IMR-90 (cell line): ENCODE measurements around the gene SNX27. TPM values are rescaled to one million over a fixed set of nuclear protein-coding genes. Genes with fewer than 3 reads are reported as not detected.
A peak's percentile ranks its signal among the peaks of the same experiment; 100 is the strongest.

Source experiments
- ATAC-seq: fragments of 200-7000 bp; cut with Tn5 transposase; 2 replicates; pipeline ENCODE4 v1.9.1; 2020; ENCODE audit warnings: low read depth, mild to moderate bottlenecking, moderate library complexity
- BruUV-seq: library from RNA; stranded (reverse); fragments of 400-500 nt; replicated peaks from 2 replicates; lab custom pipeline; 2021; lab: Mats Ljungman, UMichigan
- CTCF ChIA-PET: fragments of 300-600 bp; formaldehyde crosslinking; extraction: SDS; loops from one replicate; lab custom pipeline; 2021; ENCODE audit warnings: antibody characterized with exemption; lab: Yijun Ruan, JAX
- POLR2A ChIA-PET: fragments of 300-600 bp; sonication (Branson Sonifier 250); formaldehyde crosslinking; loops from one replicate; lab custom pipeline; 2022; ENCODE audit warnings: antibody characterized with exemption; ENCODE audit not compliant: unreplicated experiment; lab: Charles Lee
- DNase-seq: peaks from one replicate; pipeline ENCODE4 v3.0.0; 2013
- H2AFZ ChIP-seq: replicated peaks from 2 replicates; pipeline ENCODE3; 2013; ENCODE audit warnings: low read length, mild to moderate bottlenecking; ENCODE audit not compliant: poor library complexity
- H2AK5ac ChIP-seq: 2 replicates; pipeline ENCODE4 v1.6.1; 2013; ENCODE audit warnings: low read depth, low read length, inconsistent platforms
- H2AK9ac ChIP-seq: replicated peaks from 2 replicates; pipeline ENCODE3; 2013; ENCODE audit warnings: mild to moderate bottlenecking, low read depth, low read length, moderate library complexity; ENCODE audit not compliant: poor library complexity
- H2BK120ac ChIP-seq: 2 replicates; pipeline ENCODE4 v1.6.1; 2013; ENCODE audit warnings: low read depth, low read length, inconsistent platforms
- H2BK15ac ChIP-seq: 3 replicates; pipeline ENCODE4 v1.6.1; 2013; ENCODE audit warnings: low read depth, low read length, inconsistent platforms
- H2BK20ac ChIP-seq: 2 replicates; pipeline ENCODE4 v1.6.1; 2013; ENCODE audit warnings: low read depth, mild to moderate bottlenecking, inconsistent platforms, low read length, moderate library complexity
- H2BK5ac ChIP-seq: 2 replicates; pipeline ENCODE4 v1.6.1; 2013; ENCODE audit warnings: mild to moderate bottlenecking, low read depth, low read length, inconsistent platforms; ENCODE audit not compliant: poor library complexity, severe bottlenecking
- H3K14ac ChIP-seq: replicated peaks from 2 replicates; pipeline ENCODE4 v1.6.1; 2013; ENCODE audit warnings: low read depth, low read length, inconsistent platforms
- H3K18ac ChIP-seq: 2 replicates; pipeline ENCODE4 v1.6.1; 2013; ENCODE audit warnings: low read depth, low read length, control low read depth
- H3K23ac ChIP-seq: 2 replicates; pipeline ENCODE4 v1.6.1; 2013; ENCODE audit warnings: low read depth, low read length, inconsistent platforms
- H3K27ac ChIP-seq: 2 replicates; pipeline ENCODE4 v1.5.1; 2013; ENCODE audit warnings: mild to moderate bottlenecking, control low read depth, low read length; ENCODE audit not compliant: insufficient read depth
- H3K27me3 ChIP-seq: 2 replicates; pipeline ENCODE4 v1.6.1; 2013; ENCODE audit warnings: low read length; ENCODE audit not compliant: control insufficient read depth, insufficient read depth
- H3K36me3 ChIP-seq: 2 replicates; pipeline ENCODE4 v1.6.1; 2013; ENCODE audit warnings: low read length, mixed read lengths; ENCODE audit not compliant: control insufficient read depth, insufficient read depth
- H3K4ac ChIP-seq: 2 replicates; pipeline ENCODE4 v1.6.1; 2013; ENCODE audit warnings: low read depth, low read length, inconsistent platforms
- H3K4me1 ChIP-seq: 2 replicates; pipeline ENCODE4 v1.6.1; 2013; ENCODE audit warnings: low read length, mixed read lengths; ENCODE audit not compliant: control insufficient read depth, insufficient read depth
- H3K4me2 ChIP-seq: 2 replicates; pipeline ENCODE4 v1.6.1; 2013; ENCODE audit warnings: low read depth, mild to moderate bottlenecking, control low read depth, low read length, moderate library complexity
- H3K4me3 ChIP-seq: 2 replicates; pipeline ENCODE4 v1.5.1; 2013; ENCODE audit warnings: low read depth, mild to moderate bottlenecking, control low read depth, low read length, moderate library complexity; ENCODE audit not compliant: insufficient read depth
- H3K56ac ChIP-seq: 2 replicates; pipeline ENCODE4 v1.6.1; 2013; ENCODE audit warnings: low read length, inconsistent platforms; ENCODE audit not compliant: insufficient read depth; ENCODE audit errors: extremely low read depth
- H3K79me1 ChIP-seq, 2 experiments: 2 replicates each; pipeline ENCODE4 v1.6.1; 2013; ENCODE audit warnings: low read length in 2 of 2, inconsistent platforms in 1 of 2, low read depth in 1 of 2
- H3K9ac ChIP-seq: 2 replicates; pipeline ENCODE4 v1.6.1; 2013; ENCODE audit warnings: low read depth, low read length, control low read depth
- H3K9me1 ChIP-seq: 2 replicates; pipeline ENCODE4 v1.6.1; 2013; ENCODE audit warnings: low read length, inconsistent platforms; ENCODE audit not compliant: insufficient read depth
- H3K9me3 ChIP-seq: 2 replicates; pipeline ENCODE4 v1.6.1; 2013; ENCODE audit warnings: low read length; ENCODE audit not compliant: control insufficient read depth, insufficient read depth
- H4K20me1 ChIP-seq: 2 replicates; pipeline ENCODE4 v1.6.1; 2013; ENCODE audit warnings: low read length, inconsistent platforms; ENCODE audit not compliant: insufficient read depth
- H4K5ac ChIP-seq: 2 replicates; pipeline ENCODE4 v1.6.1; 2013; ENCODE audit warnings: mild to moderate bottlenecking, low read depth, low read length, control low read depth
- H4K8ac ChIP-seq, 2 experiments: 2 replicates each; pipeline ENCODE4 v1.6.1; 2013; ENCODE audit warnings: low read depth in 2 of 2, low read length in 2 of 2, control low read depth in 1 of 2, inconsistent platforms in 1 of 2
- H4K91ac ChIP-seq: 2 replicates; pipeline ENCODE4 v1.6.1; 2013; ENCODE audit warnings: low read depth, low read length, inconsistent platforms; ENCODE audit not compliant: insufficient read depth
- CEBPB ChIP-seq: IDR thresholded peaks from 2 replicates; pipeline ENCODE4 v1.6.1; 2012; ENCODE audit warnings: low read depth, low read length, improper control_type of control experiment
- CHD1 ChIP-seq: IDR thresholded peaks from 2 replicates; pipeline ENCODE4 v1.6.1; 2012; ENCODE audit warnings: low read depth, low read length, improper control_type of control experiment
- CTCF ChIP-seq: conservative IDR thresholded peaks from 2 replicates; pipeline ENCODE4 v1.5.1; 2012; ENCODE audit warnings: mild to moderate bottlenecking, low read depth, low read length, improper control_type of control experiment
- ELK1 ChIP-seq: fragments of 150-350 bp; IDR thresholded peaks from 2 replicates; pipeline ENCODE4 v1.6.1; 2016; ENCODE audit warnings: low read depth, mild to moderate bottlenecking, low read length, moderate library complexity, borderline replicate concordance
- FOS ChIP-seq: fragments of 150-350 bp; IDR thresholded peaks from 2 replicates; pipeline ENCODE4 v1.6.1; 2016; ENCODE audit warnings: low read depth, low read length
- MAFK ChIP-seq: IDR thresholded peaks from 2 replicates; pipeline ENCODE4 v1.6.1; 2012; ENCODE audit warnings: low read depth, low read length, improper control_type of control experiment
- MAZ ChIP-seq: IDR thresholded peaks from 2 replicates; pipeline ENCODE4 v1.6.1; 2012; ENCODE audit warnings: low read depth, mild to moderate bottlenecking, low read length, improper control_type of control experiment, moderate library complexity, borderline replicate concordance
- MXI1 ChIP-seq: IDR thresholded peaks from 2 replicates; pipeline ENCODE4 v1.6.1; 2012; ENCODE audit warnings: low read depth, mild to moderate bottlenecking, low read length, moderate library complexity, borderline replicate concordance
- NFE2L2 ChIP-seq: fragments of 150-350 bp; IDR thresholded peaks from 2 replicates; pipeline ENCODE4 v1.6.1; 2016; ENCODE audit warnings: low read depth, mild to moderate bottlenecking, low read length
- POLR2A ChIP-seq: IDR thresholded peaks from 2 replicates; pipeline ENCODE4 v1.6.1; 2012; ENCODE audit warnings: mild to moderate bottlenecking, low read depth, low read length
- RAD21 ChIP-seq: IDR thresholded peaks from 2 replicates; pipeline ENCODE4 v1.6.1; 2012; ENCODE audit warnings: low read length, improper control_type of control experiment
- RCOR1 ChIP-seq: IDR thresholded peaks from 2 replicates; pipeline ENCODE4 v1.6.1; 2012; ENCODE audit warnings: mild to moderate bottlenecking, low read length, improper control_type of control experiment; ENCODE audit not compliant: insufficient replicate concordance
- SMC3 ChIP-seq: fragments of 150-350 bp; IDR thresholded peaks from 2 replicates; pipeline ENCODE4 v1.6.1; 2016; ENCODE audit warnings: low read depth, mild to moderate bottlenecking, antibody characterized with exemption, low read length, moderate library complexity
- USF2 ChIP-seq: fragments of 150-350 bp; IDR thresholded peaks from 2 replicates; pipeline ENCODE4 v1.6.1; 2017; ENCODE audit warnings: mild to moderate bottlenecking, antibody characterized with exemption, low read length, low read depth
- WGBS, 2 experiments: methylation state at CpG; one replicate each; pipeline versions ENCODE4 v1.1.5 to v1.1.7; 2013; ENCODE audit warnings: missing lambda C conversion rate in 2 of 2; ENCODE audit not compliant: insufficient read length in 1 of 2; ENCODE audit errors: extremely low coverage in 2 of 2; 5-methylcytosine and 5-hydroxymethylcytosine counted together
- dilution Hi-C: fragments of 300-500 bp; cut with HindIII; formaldehyde crosslinking; loops from one replicate; pipeline ENCODE4 v1.14.3; 2018; ENCODE audit warnings: low sequenced_read_pairs; ENCODE audit not compliant: unreplicated experiment
- in situ Hi-C: fragments of 300-500 bp; cut with MboI; formaldehyde crosslinking; loops from 3 replicates; pipeline ENCODE4 v1.14.3; 2019; ENCODE audit warnings: low sequenced_read_pairs, inconsistent platforms, mixed read lengths
- intact Hi-C: fragments of 100-400 bp; cut with micrococcal nuclease; formaldehyde crosslinking; loops from 2 replicates; pipeline ENCODE4 v1.10.0; 2022
- polyA plus RNA-seq, 3 experiments: library from polyadenylated mRNA; depleted of rRNA; stranded (reverse); fragments of >200 nt; gene quantifications; 2 replicates each; pipeline ENCODE4 v1.2.3, GENCODE V29; 2012; ENCODE audit warnings: low replicate concordance in 1 of 3
- total RNA-seq: library from RNA; depleted of rRNA; stranded (reverse); fragments of >200 nt; gene quantifications from 2 replicates; pipeline ENCODE4 v1.2.3, GENCODE V29; 2012

Gene SNX27
- total and polyA plus RNA-seq, 2 of the 4 experiments (the other 2 are of a cell fraction): 12.3 to 25.6 TPM

GRCh38 chr1:151710187-151710840 lies 98.5 kb downstream of the SNX27 start:
- Histone ChIP-seq H4K8ac (no peak overlapping the region), H2BK15ac (no peak overlapping the region), H2AK5ac (no peak overlapping the region), H3K18ac (no peak overlapping the region), H3K4me3 (no peak overlapping the region), H4K91ac (no peak overlapping the region), H2BK120ac (no peak overlapping the region), H3K14ac (no peak overlapping the region), H2BK5ac (no peak overlapping the region), H3K27ac (no peak overlapping the region), H3K36me3 (no peaks in the 10 kb centered on the region), H3K56ac (no peak overlapping the region), H3K23ac (no peak overlapping the region), H2BK20ac (no peak overlapping the region), H3K4me1 (no peaks in the 10 kb centered on the region), H3K27me3 (peaks cover 47% of the 10 kb centered on the region), H3K9ac (no peak overlapping the region), H4K20me1 (no peaks in the 10 kb centered on the region; the same call in 1 of the 2 replicates), H3K4ac (no peak overlapping the region), H2AFZ (no peak overlapping the region), H4K5ac (no peak overlapping the region), H2AK9ac (no peak overlapping the region), H3K9me1 (no peaks in the 10 kb centered on the region), H3K9me3 (no peaks in the 10 kb centered on the region), H3K4me2 (no peak overlapping the region), H3K79me1 (no peaks in the 10 kb centered on the region)
- POLR2A ChIA-PET: no interaction called here
- DNase-seq (peak; percentile 55), ATAC-seq (peak; percentile 27; the same call in 1 of the 2 replicates)
- no CpG with 5 or more reads among the region's 15 CpGs for WGBS, 2 experiments
- intact Hi-C loops: no loop called here
- BruUV-seq: no TSS peak
- CTCF ChIA-PET: interaction anchor here (0.6 kb wide), 1 partner anchor 101 kb away, joined by 3 read pairs; no protein-coding TSS in a partner anchor
- in situ Hi-C loops: no loop called here
- dilution Hi-C loops: no loop called here
- TF ChIP-seq MXI1 (no peak; the same call in 1 of the 2 replicates), ELK1 (no peak), CHD1 (no peak), RAD21 (no peak), USF2 (no peak), MAFK (no peak), MAZ (no peak), CTCF (no peak), FOS (no peak), CEBPB (no peak), RCOR1 (no peak), NFE2L2 (no peak), POLR2A (no peak), SMC3 (no peak)
